H54 (cell line): Measurements from ENCODE around the gene ZC3H8.
"Not testable (repeated sequence)": the region's sequence is repeated elsewhere in the genome, so short reads cannot be mapped to it uniquely, and the experiment has no call there.

Experiments used
- DNase-seq: peaks from one replicate; pipeline ENCODE4 v3.0.0; 2011; ENCODE audit warnings: low spot score, mixed read lengths; ENCODE audit not compliant: insufficient read length
- FAIRE-seq: peaks from 3 replicates; lab custom pipeline; 2011; peaks lifted over from hg19 to GRCh38; lab: Jason Lieb, UNC
- POLR2A ChIP-seq: IDR thresholded peaks from 2 replicates; pipeline ENCODE4 v1.6.1; 2011; ENCODE audit warnings: low read depth, mild to moderate bottlenecking, low read length

ZC3H8 gene

GRCh38 chr2:112243233-112243632, 11.6 kb downstream of the ZC3H8 start:
- peak; percentile 27 for FAIRE-seq
- no peak for DNase-seq
- no peak for TF ChIP-seq POLR2A

DNA sequence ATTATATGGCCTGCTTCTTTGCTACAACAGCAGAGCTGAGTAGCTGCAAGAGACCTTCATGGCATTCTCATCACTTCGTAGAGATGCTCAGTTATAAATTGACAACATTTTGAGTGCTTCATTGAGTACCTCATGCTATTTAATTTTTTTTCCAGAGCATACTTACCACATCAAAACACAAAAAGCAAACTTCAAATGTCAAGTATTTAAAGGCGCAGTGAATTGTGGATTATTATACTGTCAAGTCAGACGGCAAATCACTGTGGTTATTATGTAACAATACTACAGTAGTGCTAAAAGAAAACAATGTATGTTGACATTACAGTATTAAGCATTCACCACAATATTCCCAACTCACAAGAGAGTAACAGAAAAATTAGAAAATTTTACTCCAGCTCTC, 12.5 kb downstream of the ZC3H8 start:
- DNase-seq: no peak
- no peak for TF ChIP-seq POLR2A
- FAIRE-seq: no peak

- FAIRE-seq (no peak), DNase-seq (no peak)
- TF ChIP-seq POLR2A: no peak
These were observed 15.0 kb downstream of the ZC3H8 start for GRCh38 chr2:112239862-112240261.

- FAIRE-seq (no peak), DNase-seq (no peak)
- no peak for TF ChIP-seq POLR2A
These were observed 24.5 kb downstream of the ZC3H8 start for GRCh38 chr2:112230371-112230770.

DNA sequence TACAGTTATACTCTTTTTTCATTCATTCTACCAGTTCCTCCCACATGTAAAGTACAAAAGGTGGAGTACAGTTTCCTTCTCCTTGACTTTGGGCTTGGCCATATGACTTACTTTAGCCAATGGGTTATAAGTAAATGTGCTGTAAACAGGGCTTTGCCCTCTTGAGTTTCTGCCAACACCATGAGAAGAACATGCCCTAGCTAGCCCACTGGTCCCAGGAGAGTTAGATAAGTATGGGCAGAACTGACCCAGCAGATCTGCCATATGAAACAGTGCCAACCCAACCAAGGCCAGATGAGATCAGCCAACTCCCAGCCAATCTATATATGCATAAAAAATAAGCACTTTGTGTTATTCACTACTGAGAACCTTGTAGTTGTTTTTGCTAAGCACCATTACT, 25.5 kb downstream of the ZC3H8 start:
- DNase-seq (no peak), FAIRE-seq (no peak)
- no peak for TF ChIP-seq POLR2A

DNA sequence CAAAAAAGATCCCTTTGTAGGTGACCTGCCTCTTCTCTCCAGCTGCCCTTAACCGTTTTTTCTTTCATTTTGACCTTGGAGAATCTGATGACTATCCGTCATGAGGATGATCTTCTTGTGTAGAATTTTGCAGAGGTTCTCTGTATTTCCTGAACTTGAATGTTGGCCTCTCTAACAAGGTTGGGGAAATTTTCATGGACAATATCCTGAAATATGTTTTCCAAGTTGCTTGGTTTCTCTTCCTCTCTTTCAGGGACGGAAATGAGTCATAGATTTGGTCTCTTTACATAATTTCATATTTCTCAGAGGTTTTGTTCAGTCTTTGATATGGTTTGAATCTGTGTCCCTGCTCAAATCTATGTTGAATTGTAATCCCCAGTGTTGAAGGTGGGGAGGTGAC, 34.0 kb downstream of the ZC3H8 start:
- no peak for FAIRE-seq
- TF ChIP-seq POLR2A: no peak

DNA sequence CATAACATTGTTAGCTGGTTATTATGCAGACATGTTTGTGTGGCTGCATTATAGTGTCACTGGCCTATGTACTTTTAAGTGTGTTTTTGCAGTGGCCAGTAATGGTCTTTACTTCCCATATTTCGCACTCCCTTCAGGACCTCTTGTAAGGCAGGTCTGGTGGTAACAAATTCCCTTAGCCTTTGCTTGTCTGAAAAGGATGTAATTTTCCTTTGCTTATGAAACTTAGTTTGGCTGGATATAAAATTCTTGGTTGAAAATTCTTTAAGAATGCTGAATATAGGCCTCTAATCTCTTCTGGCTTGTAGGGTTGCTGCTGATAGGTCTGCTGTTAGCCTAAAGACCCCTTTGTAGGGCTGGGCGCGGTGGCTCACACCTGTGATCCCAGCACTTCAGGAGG, 34.7 kb downstream of the ZC3H8 start:
- peak; percentile 38 for FAIRE-seq
- TF ChIP-seq POLR2A: no peak
- DNase-seq: no peak

More for the DNA sequence above, 34.0 kb downstream of the ZC3H8 start:
- DNase-seq: no peak

DNA sequence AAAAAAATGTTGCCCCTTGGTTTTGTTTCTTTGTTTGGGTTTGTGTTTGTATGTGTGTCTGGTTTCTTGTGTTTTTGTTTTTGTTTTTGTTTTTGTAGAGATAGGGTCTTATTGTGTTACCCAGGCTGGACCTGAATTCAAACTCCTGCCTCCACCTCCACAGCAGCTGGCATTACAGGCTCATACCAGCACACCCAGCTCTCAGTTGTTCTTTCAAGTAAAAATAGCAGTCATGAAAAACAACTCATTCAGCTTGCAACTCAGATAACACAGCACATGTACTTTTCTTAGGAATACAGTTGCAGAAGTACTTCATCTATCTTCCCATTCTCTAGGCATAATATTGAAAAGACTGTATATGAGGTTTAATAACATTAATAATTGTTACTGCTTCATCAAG, 37.0 kb downstream of the ZC3H8 start:
- no peak for TF ChIP-seq POLR2A
- FAIRE-seq: no peak
- no peak for DNase-seq

- DNase-seq: no peak
- TF ChIP-seq POLR2A: no peak
- FAIRE-seq: peak; percentile 45
These were observed 38.7 kb downstream of the ZC3H8 start for GRCh38 chr2:112216167-112216566.

DNA sequence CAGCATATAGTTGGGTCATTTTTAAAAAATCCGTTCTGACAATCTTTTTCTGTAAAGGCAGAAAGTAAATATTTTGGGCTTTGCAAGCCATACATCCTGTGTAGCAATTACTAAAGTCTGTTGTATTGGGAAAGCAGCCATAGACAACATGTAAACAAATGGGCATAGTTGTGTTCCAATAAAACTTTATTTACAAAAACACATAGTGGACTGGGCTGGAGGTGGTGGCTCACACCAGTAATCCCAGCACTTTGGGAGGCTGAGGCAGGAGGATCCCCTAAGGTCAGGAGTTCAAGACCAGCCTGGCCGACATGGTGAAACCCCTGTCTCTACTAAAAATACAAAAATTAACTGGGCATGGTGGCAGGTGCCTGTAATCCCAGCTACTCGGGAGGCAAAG, 46.9 kb downstream of the ZC3H8 start:
- FAIRE-seq, DNase-seq: not testable (repeated sequence)

DNA sequence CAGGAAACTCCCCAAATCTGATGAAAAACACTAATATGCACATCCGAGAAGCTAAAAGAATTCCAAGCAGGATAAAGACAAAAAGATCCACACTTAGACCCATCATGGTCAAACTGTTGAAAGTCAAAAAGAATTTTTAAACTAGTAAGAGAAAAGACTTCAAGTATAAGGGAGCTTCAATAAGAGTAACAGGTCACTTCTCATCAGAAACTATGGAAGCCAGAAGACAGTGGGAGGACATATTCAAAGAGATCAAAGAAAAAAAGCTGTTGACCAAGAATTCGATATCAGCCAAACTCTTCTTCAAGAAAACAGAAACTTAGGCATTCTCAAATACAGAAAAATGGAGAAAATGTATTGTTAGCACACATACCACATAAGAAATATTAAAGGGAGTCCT, 50.4 kb downstream of the ZC3H8 start:
- no peak for TF ChIP-seq POLR2A
- DNase-seq: no peak
- FAIRE-seq: no peak

- DNase-seq (no peak), FAIRE-seq (no peak)
- no peak for TF ChIP-seq POLR2A
These were observed 53.0 kb downstream of the ZC3H8 start for GRCh38 chr2:112201696-112202430.

DNA sequence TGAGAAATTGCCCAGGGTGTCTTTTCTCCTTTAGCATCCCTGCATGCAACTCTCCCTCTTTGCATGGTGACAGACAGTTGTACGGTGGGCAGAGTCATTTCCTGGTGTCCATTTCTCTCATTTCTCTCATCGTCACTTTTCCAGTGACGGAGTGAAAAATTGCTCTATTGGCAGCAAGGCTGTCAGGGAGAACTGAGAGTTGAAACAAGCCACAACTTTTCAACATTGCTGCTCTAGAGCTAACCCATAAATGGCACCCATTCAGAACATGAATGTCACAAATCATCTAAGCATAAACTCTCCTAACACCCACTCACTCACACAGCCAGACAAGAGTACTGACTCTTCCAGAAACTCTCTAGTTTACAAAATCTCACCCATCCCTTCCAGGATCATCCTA, 55.7 kb downstream of the ZC3H8 start:
- FAIRE-seq (no peak), DNase-seq (no peak)
- no peak for TF ChIP-seq POLR2A

- no peak for DNase-seq
- TF ChIP-seq POLR2A: no peak
- no peak for FAIRE-seq
These were observed 56.1 kb downstream of the ZC3H8 start for GRCh38 chr2:112198780-112199179.

- DNase-seq (no peak), FAIRE-seq (no peak)
- TF ChIP-seq POLR2A: no peak
These were observed 57.0 kb downstream of the ZC3H8 start for GRCh38 chr2:112197868-112198267.
